Stimulated activated effector memory CD8-positive, alpha-beta T cell treated with anti-CD3 and anti-CD28 coated beads, Interleukin-12 subunit alpha, Interleukin-12 subunit beta, amount 100 ng/mL, for 72 hours (primary cell): Measurements from ENCODE around the gene PHC2.

Experiments
- ATAC-seq: fragments of 150-1000 bp; cut with Tn5 transposase; 2 replicates; pipeline ENCODE4 v1.10.0; 2021
- DNase-seq, 2 donors: peaks; one replicate each; pipeline ENCODE4 v3.0.0; 2021 to 2022; ENCODE audit warnings: low spot score in 2 of 2
- H3K27ac Mint-ChIP-seq: one replicate; pipeline ENCODE4 v1.8.0; 2022; ENCODE audit warnings: mild to moderate bottlenecking, mixed read lengths
- H3K36me3 Mint-ChIP-seq: one replicate; pipeline ENCODE4 v1.8.0; 2022; ENCODE audit warnings: mild to moderate bottlenecking, mixed read lengths
- H3K4me1 Mint-ChIP-seq: one replicate; pipeline ENCODE4 v1.8.0; 2022; ENCODE audit warnings: mixed read lengths
- H3K4me3 Mint-ChIP-seq: one replicate; pipeline ENCODE4 v1.8.0; 2022; ENCODE audit warnings: mild to moderate bottlenecking, mixed read lengths
- H3K9me3 Mint-ChIP-seq: one replicate; pipeline ENCODE4 v1.8.0; 2022; ENCODE audit warnings: mixed read lengths

PHC2 gene

DNA sequence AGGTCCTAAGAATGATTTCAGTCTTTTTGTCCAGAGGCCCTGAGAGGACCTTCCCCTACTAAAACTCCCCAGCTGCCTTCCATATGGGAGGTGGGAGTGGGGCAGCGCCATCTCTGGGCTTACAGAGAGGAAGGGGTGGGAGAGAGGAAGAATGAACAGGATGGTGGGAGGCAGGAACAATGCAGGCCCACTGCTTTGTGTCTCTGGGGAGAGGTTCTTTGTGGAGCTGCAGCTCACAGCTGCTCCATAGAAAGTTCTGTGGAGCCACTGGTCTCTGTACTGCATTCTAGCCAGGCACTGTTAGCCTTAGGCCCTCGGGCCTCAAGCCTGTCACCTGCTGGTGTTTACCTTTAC is 66.4 kb downstream of the PHC2 start:
- Mint-ChIP-seq H3K9me3 (no peaks in the 10 kb centered on the region), H3K27ac (peak overlapping the region; percentile 5), H3K36me3 (no peaks in the 10 kb centered on the region), H3K4me3 (no peak overlapping the region), H3K4me1 (no peaks in the 10 kb centered on the region)
- ATAC-seq (no peak), DNase-seq (no peak)

DNA sequence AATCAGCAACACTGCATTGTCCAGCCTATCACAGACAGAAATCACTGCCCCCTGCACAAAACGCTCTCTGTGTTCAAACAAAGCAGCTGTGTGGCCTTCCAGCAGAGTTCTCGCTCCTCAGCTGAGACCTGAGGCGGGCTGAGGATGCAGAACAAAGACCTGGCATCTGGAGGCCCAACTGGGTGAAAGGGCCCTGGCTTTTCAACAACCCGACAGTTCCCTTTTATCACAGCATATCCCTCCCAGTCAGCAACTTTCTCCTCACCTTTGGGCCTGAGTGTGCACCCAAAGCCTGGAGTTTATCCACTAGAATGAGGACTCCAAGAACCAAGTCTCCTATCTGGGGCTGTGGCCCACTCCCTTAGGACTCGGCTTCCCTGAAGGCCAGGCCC is 67.4 kb downstream of the PHC2 start:
- DNase-seq (no peak), ATAC-seq (no peak)
- Mint-ChIP-seq H3K9me3 (no peaks in the 10 kb centered on the region), H3K36me3 (no peaks in the 10 kb centered on the region), H3K27ac (no peak overlapping the region), H3K4me1 (no peaks in the 10 kb centered on the region), H3K4me3 (no peak overlapping the region)

DNA sequence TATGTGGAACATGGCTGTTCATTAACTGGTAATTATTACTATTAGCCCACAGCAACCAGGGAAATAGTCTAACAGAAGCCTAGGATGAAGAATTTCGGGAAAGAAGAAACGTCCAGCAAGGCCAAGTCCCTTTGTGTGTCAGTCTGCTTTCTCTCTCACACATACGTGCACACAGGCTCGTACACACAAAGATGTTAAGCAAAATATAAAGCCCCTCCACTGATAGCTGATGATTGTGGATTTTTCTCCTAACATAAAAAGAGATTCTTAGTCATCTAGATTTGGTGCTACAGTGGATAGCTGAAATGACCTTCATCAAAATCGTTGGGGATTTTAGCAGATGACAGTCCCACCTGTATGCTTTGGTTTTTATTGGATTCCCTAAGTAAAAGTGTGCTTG is 67.9 kb downstream of the PHC2 start:
- no peaks in the 10 kb centered on the region for H3K9me3 Mint-ChIP-seq
- no peak overlapping the region for H3K4me3 Mint-ChIP-seq
- ATAC-seq (no peak), DNase-seq (no peak)
- H3K27ac Mint-ChIP-seq, result peak overlapping the region; percentile 11
- no peaks in the 10 kb centered on the region for H3K36me3 Mint-ChIP-seq
- H3K4me1 Mint-ChIP-seq, result no peaks in the 10 kb centered on the region

GRCh38 chr1:33361532-33362235 is 69.2 kb downstream of the PHC2 start:
- no peak overlapping the region for H3K4me3 Mint-ChIP-seq
- peak overlapping the region; percentile 11 for H3K27ac Mint-ChIP-seq
- H3K4me1 Mint-ChIP-seq, result no peaks in the 10 kb centered on the region
- no peak for ATAC-seq
- no peaks in the 10 kb centered on the region for H3K36me3 Mint-ChIP-seq
- H3K9me3 Mint-ChIP-seq, result no peaks in the 10 kb centered on the region
- DNase-seq, result no peak

- H3K4me3 Mint-ChIP-seq, result no peak overlapping the region
- H3K9me3 Mint-ChIP-seq, result no peaks in the 10 kb centered on the region
- H3K4me1 Mint-ChIP-seq, result no peaks in the 10 kb centered on the region
- H3K27ac Mint-ChIP-seq, result no peak overlapping the region
- DNase-seq, result no peak
- ATAC-seq, result no peak
- no peaks in the 10 kb centered on the region for H3K36me3 Mint-ChIP-seq
These were observed 70.5 kb downstream of the PHC2 start for GRCh38 chr1:33360367-33360766.

DNA sequence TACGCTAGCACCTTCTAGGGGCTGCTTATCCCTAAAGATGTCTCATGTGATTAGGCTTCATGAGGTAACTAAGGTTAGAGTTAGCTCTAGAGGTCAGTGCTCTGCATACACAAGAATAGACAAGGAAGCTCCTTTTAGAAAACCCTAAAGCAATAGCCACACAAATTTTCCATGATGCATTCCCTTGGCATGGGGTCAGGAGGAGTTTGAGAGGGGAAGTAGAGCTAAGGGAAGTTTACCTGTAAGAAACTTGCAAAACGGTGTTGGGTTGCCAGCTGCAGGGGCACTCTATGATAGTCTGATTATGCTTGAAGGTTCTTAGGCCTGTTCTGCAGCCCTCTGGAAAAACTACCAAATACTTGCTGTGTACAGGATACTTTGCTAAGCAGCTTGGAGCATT is 71.0 kb downstream of the PHC2 start:
- Mint-ChIP-seq H3K36me3 (no peaks in the 10 kb centered on the region), H3K4me1 (no peaks in the 10 kb centered on the region), H3K27ac (no peak overlapping the region), H3K4me3 (no peak overlapping the region), H3K9me3 (no peaks in the 10 kb centered on the region)
- ATAC-seq, result no peak
- no peak for DNase-seq

- DNase-seq (no peak), ATAC-seq (no peak)
- H3K4me1 Mint-ChIP-seq, result no peaks in the 10 kb centered on the region
- no peaks in the 10 kb centered on the region for H3K9me3 Mint-ChIP-seq
- no peaks in the 10 kb centered on the region for H3K36me3 Mint-ChIP-seq
- no peak overlapping the region for H3K27ac Mint-ChIP-seq
- no peak overlapping the region for H3K4me3 Mint-ChIP-seq
These were observed 71.9 kb downstream of the PHC2 start for GRCh38 chr1:33358795-33359503.

DNA sequence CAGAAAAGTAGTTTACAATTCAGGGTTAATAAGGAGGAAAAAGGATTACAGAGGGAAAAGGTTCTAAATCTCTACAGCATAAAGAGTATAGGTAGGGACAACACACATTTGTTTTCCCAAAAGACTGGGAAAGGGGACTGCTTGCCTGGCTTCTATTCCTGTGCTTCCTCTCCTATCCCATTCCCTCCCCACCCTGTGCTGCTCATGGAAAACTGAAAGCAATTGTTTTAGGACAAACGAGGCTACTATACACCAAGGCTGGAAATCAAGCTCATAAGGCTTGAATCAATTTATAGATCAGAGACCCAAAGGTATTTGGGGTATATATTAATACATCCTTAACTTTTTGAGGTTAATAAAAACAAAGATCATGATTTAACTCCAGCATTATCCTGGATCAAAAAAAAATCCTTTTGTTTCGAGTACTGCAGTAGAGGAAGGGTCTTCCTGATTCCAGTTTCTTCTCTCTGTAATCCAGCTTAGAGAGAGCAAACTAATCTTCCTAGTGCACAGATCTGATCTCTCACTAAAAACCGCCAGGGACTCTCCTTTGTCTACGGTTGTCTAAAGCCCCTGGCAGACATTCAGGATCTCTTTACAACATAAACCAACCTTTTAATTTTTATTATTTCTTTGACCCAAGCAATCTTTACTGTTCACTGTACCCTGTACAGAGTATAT is 72.6 kb downstream of the PHC2 start:
- Mint-ChIP-seq H3K4me3 (no peak overlapping the region), H3K27ac (no peak overlapping the region), H3K4me1 (no peaks in the 10 kb centered on the region), H3K36me3 (no peaks in the 10 kb centered on the region), H3K9me3 (no peaks in the 10 kb centered on the region)
- ATAC-seq (no peak), DNase-seq (no peak)

GRCh38 chr1:33357099-33357498 is 73.8 kb downstream of the PHC2 start:
- no peaks in the 10 kb centered on the region for H3K9me3 Mint-ChIP-seq
- H3K4me1 Mint-ChIP-seq, result no peaks in the 10 kb centered on the region
- no peak overlapping the region for H3K27ac Mint-ChIP-seq
- H3K4me3 Mint-ChIP-seq, result no peak overlapping the region
- ATAC-seq (no peak), DNase-seq (no peak)
- no peaks in the 10 kb centered on the region for H3K36me3 Mint-ChIP-seq

- ATAC-seq, result no peak
- Mint-ChIP-seq H3K36me3 (peaks cover 6% of the 10 kb centered on the region), H3K4me3 (no peak overlapping the region), H3K9me3 (no peaks in the 10 kb centered on the region), H3K4me1 (peaks cover 13% of the 10 kb centered on the region), H3K27ac (no peak overlapping the region)
- DNase-seq, result no peak
These were observed 76.1 kb downstream of the PHC2 start for GRCh38 chr1:33354707-33355316.

- H3K36me3 Mint-ChIP-seq, result peaks cover 12% of the 10 kb centered on the region
- H3K4me3 Mint-ChIP-seq, result no peak overlapping the region
- DNase-seq (no peak), ATAC-seq (no peak)
- no peaks in the 10 kb centered on the region for H3K9me3 Mint-ChIP-seq
- H3K27ac Mint-ChIP-seq, result no peak overlapping the region
- peaks cover 16% of the 10 kb centered on the region for H3K4me1 Mint-ChIP-seq
These were observed 77.4 kb downstream of the PHC2 start for GRCh38 chr1:33353531-33353930.

GRCh38 chr1:33351281-33351660 is 79.6 kb downstream of the PHC2 start:
- DNase-seq, result no peak
- peak overlapping the region; percentile 94 for H3K27ac Mint-ChIP-seq
- ATAC-seq, result no peak
- peaks cover 23% of the 10 kb centered on the region for H3K36me3 Mint-ChIP-seq
- peaks cover 34% of the 10 kb centered on the region for H3K4me1 Mint-ChIP-seq
- no peaks in the 10 kb centered on the region for H3K9me3 Mint-ChIP-seq
- H3K4me3 Mint-ChIP-seq, result peak overlapping the region; percentile 90

DNA sequence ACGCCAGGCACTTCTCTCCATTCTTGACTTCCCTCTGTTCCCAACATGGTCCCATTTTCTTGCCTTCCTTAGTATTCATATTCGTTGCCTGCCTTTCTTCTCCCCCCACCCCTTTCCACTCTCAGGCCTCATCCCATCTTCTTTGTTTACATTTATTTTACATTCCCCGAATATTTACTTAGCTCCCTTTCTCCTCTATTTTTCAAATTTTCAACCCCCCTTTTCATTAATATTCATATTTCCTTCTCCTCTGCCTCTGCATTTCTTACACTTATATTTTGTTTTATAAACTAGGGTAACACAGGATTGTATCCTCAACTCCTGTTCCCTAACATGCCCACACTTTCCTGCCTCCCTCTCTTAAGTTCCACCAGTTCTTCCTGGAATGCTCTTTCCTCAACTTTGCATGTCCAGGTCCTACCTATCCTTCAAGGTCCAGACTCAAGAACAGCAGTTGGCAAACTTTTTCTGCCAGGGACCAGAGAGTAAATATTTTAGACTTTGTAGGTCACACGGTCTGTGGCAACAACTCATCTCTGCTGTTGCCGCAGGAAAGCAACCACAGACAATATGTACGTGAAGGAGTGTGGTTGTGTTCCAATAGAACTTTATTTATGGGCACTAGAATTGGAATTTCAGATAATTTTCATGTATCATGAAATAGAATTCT is 80.1 kb downstream of the PHC2 start:
- Mint-ChIP-seq H3K4me1 (peaks cover 35% of the 10 kb centered on the region), H3K9me3 (no peaks in the 10 kb centered on the region), H3K36me3 (peaks cover 23% of the 10 kb centered on the region), H3K4me3 (peak overlapping the region; percentile 90), H3K27ac (peak overlapping the region; percentile 94)
- no peak for DNase-seq
- no peak for ATAC-seq

GRCh38 chr1:33349778-33350610 is 80.9 kb downstream of the PHC2 start:
- H3K27ac Mint-ChIP-seq, result peak overlapping the region; percentile 94
- peaks cover 26% of the 10 kb centered on the region for H3K36me3 Mint-ChIP-seq
- peak overlapping the region; percentile 90 for H3K4me3 Mint-ChIP-seq
- peaks cover 35% of the 10 kb centered on the region for H3K4me1 Mint-ChIP-seq
- DNase-seq, result peak; percentile 68 to 85
- no peaks in the 10 kb centered on the region for H3K9me3 Mint-ChIP-seq
- ATAC-seq, result peak; percentile 91
